Globus pallidus (tissue), 1 donor: ENCODE data around the gene NOTO.
A peak's percentile ranks its signal among the peaks of the same experiment; 100 is the strongest.
"Not testable (repeated sequence)": the region's sequence is repeated elsewhere in the genome, so short reads cannot be mapped to it uniquely, and the experiment has no call there.

Source experiments
- DNase-seq: peaks from one replicate; pipeline ENCODE4 v3.0.0-alpha.2; 2015; ENCODE audit warnings: low spot score

The NOTO gene

GRCh38 chr2:73200281-73200680, 2.1 kb upstream of the NOTO start:
- DNase-seq = not testable (repeated sequence)

GRCh38 chr2:73203055-73203681, 794 bp downstream of the NOTO start:
- no peak for DNase-seq

- DNase-seq = no peak
Observed at GRCh38 chr2:73205611-73206010, 3.2 kb downstream of the NOTO start.

GRCh38 chr2:73208258-73208657, 5.9 kb downstream of the NOTO start:
- no peak for DNase-seq

- DNase-seq = no peak
Observed at GRCh38 chr2:73210019-73210418, 7.6 kb downstream of the NOTO start.

- DNase-seq = no peak
Observed at GRCh38 chr2:73210696-73211095, 8.3 kb downstream of the NOTO start.

DNA sequence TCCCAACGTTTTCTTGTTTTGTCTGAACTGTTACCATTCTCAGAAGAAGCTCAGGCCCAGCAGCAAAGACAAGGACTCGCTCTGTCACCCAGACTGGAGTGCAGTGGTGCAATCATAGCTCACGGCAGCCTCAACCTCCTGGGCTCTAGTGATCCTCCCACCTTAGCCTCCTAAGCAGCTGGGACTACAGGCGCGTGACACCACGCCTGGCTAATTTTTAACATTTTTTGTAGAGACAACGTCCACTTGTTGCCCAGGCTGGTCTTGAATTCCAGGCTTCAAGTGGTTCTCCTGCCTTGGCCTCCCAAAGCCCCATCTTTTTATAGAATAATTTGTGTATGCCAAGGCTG, 9.7 kb downstream of the NOTO start:
- DNase-seq = no peak

GRCh38 chr2:73212448-73213176, 10.2 kb downstream of the NOTO start:
- peak; percentile 53 for DNase-seq

- DNase-seq = peak; percentile 76
Observed at GRCh38 chr2:73214120-73215035, 12.0 kb downstream of the NOTO start, which contains the start of gene SMYD5. Gene SMYD5, plus strand, starts transcription at chr2:73214245. Its CDS starts 22 bp downstream, at chr2:73214267.

GRCh38 chr2:73215254-73215653, 12.9 kb downstream of the NOTO start:
- DNase-seq = no peak

DNA sequence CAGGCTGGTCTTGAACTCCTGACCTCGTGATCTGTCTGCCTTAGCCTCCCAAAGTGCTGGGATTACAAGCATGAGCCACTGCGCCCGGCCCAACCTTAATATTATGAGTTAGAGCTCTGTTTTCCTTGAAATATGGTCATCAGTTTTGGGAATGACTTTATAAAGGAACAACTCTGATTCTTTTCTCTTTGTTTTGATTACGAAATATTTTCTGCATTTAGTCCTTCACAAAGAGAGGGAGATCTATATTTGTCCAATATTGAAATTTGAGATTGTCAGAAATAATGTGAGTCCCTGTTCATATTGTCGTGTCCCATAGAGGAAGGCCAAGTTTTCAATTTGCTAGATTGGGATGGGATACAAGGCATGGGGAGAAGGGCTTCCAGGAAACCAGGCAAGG, 14.8 kb downstream of the NOTO start:
- no peak for DNase-seq

DNA sequence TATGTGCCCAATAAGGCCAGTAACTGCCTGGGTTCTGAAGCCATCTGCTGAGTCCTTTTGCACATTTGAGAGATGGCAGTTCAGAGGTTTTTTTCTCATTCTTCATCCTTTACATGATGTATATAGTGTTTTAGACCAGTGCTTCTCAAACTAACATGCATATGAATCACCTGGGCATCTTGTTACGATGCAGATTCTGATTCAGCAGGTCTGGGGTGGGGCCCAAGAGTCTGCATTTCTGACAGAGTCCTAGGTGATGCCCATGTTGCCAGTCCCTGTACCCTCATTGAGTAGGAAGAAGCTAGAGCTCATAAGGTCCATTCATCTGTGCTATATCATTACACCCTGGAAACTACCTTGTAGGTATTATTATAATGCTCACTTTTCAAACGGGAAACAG, 15.5 kb downstream of the NOTO start:
- no peak for DNase-seq

DNA sequence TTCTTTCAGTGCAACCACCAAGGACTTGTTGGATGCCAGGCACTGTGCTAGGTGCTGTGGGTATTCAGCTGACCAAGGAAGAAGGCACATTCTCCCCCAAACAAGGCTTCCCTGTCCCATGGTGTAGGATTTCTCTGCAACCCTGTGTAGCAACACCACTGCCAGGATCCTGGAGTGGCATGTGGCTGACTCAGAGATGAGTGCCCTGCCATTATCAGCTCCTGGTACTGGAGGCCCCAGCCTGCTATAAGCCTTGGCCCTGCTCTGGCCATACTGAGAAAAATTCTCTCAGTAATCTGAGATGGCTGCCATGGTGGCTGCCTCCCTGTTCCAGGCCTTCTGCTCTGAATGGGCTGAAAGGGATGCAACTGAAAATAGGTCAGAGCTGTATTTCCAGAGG, 15.9 kb downstream of the NOTO start:
- no peak for DNase-seq

GRCh38 chr2:73223821-73224220, 21.4 kb downstream of the NOTO start:
- no peak for DNase-seq

DNA sequence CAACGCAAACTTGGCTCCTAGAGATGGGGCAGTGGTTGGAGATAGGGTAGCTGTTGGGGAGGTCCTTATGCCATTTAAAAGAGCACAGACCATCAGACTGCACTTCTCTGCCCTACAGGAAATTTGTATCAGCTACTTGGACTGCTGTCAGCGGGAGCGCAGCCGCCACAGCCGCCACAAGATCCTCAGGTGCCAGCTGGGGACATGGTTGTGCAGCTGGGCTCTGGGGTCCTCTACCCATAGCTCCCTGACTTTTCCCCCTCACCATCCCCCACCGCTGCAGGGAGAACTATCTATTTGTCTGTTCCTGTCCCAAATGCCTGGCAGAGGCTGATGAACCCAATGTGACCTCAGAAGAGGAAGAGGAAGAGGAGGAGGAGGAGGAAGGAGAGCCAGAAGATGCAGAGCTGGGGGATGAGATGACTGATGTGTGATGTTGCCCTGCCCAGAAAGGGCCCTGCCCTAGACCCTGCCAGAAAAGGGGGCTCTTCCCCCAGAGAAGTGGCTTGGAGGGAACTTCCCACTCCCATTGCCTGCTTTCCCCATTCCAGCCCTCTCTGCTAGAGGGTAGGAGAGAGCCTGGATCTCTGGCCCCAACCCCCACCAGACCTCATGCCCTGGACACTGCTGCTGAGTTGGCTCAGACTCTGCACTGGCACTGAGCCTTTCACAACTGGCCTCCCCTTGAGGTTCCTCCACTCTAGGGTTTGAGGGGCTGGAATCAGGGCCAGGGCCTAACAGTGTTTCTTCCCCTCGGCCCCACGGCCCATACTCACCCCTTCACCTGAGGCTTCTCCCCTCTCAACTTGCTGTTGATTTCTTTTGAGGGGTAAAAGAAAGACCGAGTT, 23.4 kb downstream of the NOTO start:
- DNase-seq = no peak

DNA sequence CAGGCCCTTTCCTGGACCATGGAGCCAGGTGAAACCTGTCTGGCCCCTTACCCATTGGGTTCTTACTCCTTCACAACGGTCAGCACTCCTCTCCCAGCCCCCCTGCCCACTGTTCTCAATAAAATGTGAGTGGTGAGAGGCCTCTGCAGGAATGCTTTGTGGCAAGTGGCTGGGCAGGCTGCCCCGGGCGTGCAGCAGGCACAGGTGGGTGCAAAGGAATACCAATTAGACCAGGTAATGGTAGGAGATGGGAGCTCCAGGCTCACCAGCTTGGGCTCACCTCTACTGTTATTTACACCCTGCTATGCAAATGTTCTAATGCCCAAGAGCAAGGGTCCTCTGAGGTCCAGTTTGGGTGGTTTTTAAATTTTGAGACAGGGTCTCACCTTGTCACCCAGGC, 24.7 kb downstream of the NOTO start:
- DNase-seq = no peak

DNA sequence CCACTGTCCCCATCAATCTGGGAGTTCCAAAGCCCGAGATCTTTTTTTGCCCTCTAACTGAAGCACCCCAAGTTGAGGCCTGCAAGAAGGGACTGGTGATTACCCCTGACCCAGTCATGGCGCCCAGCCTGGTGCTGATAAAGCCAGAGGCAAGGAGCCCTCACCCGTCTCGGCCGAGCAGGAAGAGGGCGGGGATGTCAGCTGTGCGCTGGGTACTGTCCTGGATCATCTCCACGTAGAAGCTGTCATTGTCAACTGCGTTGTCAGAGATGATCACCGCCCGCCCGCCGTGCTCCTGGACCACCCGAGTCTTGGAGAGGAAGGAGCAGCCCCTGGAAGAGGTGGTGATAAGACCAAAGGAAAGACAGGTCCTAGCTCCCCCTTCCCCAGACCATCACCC, 26.3 kb downstream of the NOTO start:
- DNase-seq = no peak

DNA sequence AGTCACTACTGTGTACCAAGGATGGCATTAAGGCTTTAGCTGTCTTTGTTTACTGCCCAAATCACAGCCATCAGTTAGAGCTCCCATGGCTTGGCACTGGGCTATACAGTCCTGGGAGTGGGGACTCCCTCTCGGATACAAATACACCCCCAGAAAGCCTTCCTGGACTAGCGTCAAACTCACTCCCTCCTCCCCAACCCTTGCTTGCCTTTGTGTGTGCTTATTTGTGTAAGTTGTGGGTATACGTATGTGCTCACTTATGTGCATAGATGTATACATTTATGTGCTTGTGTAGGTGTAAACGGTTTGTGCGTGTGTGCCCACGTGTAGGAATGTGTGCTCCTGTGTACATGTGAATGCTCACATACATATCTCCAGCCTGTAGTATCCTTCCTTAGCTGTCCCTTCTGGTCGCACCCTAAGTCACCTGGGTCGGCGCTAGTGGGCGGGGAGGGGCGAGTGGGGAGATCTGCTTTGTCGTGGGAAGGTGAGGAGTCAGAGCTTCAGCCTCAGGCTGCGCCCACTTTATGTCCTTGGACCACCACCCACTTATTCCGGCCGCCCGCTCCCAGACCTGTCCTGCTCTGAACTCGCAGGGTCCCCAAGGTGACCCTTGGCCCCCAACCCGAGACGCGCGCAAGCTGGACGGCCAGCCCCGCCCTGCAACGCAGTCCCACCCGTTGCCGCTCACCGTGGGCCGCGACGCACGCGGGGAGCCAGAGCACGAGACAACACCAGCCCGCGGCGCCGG, 30.2 kb downstream of the NOTO start:
- peak; percentile 20 for DNase-seq

- DNase-seq = peak; percentile 100
Observed at GRCh38 chr2:73233154-73233931, 31.0 kb downstream of the NOTO start, which contains the start of gene PRADC1. Gene PRADC1, minus strand, starts transcription at chr2:73233239. Its CDS starts 79 bp downstream, at chr2:73233160.
